Measurements from ENCODE around the gene TMIGD1. TPM values are rescaled to one million over a fixed set of nuclear protein-coding genes. Genes with fewer than 3 reads are reported as not detected.
"Not testable (repeated sequence)": the region's sequence is repeated elsewhere in the genome, so short reads cannot be mapped to it uniquely, and the experiment has no call there.

Gene TMIGD1
- total and polyA plus RNA-seq, 2 donors = not detected

DNA sequence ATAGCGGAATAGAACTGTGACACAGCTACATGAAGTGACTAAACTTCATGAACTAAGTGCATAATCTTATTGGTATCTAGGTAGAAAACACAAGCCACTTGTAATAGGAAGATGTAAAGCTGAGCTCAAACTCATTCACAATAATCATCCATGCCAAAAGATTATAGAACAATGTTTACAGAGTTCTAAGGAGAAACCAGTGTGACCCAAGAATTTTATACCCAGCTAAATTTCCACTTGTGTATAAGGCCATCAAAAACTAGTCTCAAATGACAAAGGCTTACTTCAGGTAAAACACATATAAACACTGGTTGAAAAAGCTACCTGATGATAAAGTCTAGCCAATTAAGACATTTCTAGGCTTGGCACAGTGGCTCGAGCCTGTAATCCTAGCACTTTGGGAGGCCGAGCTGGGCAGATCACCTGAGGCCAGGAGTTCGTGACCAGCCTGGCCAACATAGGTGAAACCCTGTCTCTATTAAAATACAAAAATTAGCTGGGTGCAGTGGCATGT lies 28.0 kb upstream of the TMIGD1 start:
- H3K9me3 ChIP-seq (ENCODE audit: control insufficient read depth in 2 of 2, insufficient read depth in 1 of 2, low read length in 1 of 2) = peaks cover 0 to 15% of the 10 kb centered on the region in 2 donors
- WGBS = 98% methylated on average over 4 of the region's 4 CpGs
- no peak overlapping the region for H3K4me3 ChIP-seq (ENCODE audit: low read length in 2 of 2)
- H3K27ac ChIP-seq (ENCODE audit: low read depth in 1 of 2, low read length in 1 of 2) = no peak overlapping the region
- H3K36me3 ChIP-seq (ENCODE audit: control insufficient read depth in 2 of 2, insufficient read depth in 2 of 2, low read length in 1 of 2) = no peaks in the 10 kb centered on the region
- H3K27me3 ChIP-seq (ENCODE audit: control insufficient read depth in 2 of 2, insufficient read depth in 1 of 2, low read length in 1 of 2) = no peaks in the 10 kb centered on the region
- peaks cover 0 to 9% of the 10 kb centered on the region in 2 donors for H3K4me1 ChIP-seq (ENCODE audit: control insufficient read depth in 2 of 2, insufficient read depth in 2 of 2, low read length in 2 of 2)
- DNase-seq (ENCODE audit: low read depth in 6 of 9, low spot score in 9 of 9) = no peak

DNA sequence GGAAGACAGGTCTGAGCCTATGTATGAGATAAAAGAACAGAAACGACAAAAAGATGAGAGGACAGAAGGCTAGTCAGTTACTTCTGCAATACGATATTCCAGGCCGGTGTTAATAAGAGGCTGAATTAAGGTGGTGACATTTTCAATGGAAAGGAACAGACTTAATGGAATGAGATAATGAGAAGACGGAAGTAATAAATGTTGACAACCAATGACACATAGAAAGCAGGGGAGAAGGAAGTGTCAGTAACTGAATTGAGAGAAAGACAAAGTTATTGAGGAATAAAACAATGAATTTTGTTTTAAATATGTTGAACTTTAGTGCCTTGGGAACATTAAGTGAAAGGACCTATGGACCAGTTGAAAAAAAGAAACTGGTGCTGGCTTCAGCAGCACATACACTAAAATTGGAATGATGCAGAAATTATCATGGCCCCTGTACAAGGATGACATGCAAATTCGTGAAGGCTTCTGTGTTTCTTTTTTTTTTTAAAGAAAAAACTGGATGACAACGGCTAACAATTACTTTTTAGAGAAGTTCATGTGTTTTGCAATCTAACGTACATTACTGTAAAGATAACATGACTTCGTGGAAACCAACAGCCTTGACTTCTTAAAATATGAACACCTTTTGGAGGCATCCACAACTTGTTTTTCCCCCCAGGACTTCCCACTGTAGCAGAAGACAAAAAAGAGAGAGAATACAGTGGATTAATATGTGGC lies 26.4 kb upstream of the TMIGD1 start:
- no peaks in the 10 kb centered on the region for H3K36me3 ChIP-seq (ENCODE audit: control insufficient read depth in 2 of 2, insufficient read depth in 2 of 2, low read length in 1 of 2)
- H3K9me3 ChIP-seq (ENCODE audit: control insufficient read depth in 2 of 2, insufficient read depth in 1 of 2, low read length in 1 of 2) = peaks cover 0 to 15% of the 10 kb centered on the region in 2 donors
- no peak for DNase-seq (ENCODE audit: low read depth in 6 of 9, low spot score in 9 of 9)
- WGBS = 83% methylated on average over 8 of the region's 8 CpGs
- peaks cover 0 to 9% of the 10 kb centered on the region in 2 donors for H3K4me1 ChIP-seq (ENCODE audit: control insufficient read depth in 2 of 2, insufficient read depth in 2 of 2, low read length in 2 of 2)
- H3K27me3 ChIP-seq (ENCODE audit: control insufficient read depth in 2 of 2, insufficient read depth in 1 of 2, low read length in 1 of 2) = no peaks in the 10 kb centered on the region
- no peak overlapping the region for H3K27ac ChIP-seq (ENCODE audit: low read depth in 1 of 2, low read length in 1 of 2)
- no peak overlapping the region for H3K4me3 ChIP-seq (ENCODE audit: low read length in 2 of 2)

DNA sequence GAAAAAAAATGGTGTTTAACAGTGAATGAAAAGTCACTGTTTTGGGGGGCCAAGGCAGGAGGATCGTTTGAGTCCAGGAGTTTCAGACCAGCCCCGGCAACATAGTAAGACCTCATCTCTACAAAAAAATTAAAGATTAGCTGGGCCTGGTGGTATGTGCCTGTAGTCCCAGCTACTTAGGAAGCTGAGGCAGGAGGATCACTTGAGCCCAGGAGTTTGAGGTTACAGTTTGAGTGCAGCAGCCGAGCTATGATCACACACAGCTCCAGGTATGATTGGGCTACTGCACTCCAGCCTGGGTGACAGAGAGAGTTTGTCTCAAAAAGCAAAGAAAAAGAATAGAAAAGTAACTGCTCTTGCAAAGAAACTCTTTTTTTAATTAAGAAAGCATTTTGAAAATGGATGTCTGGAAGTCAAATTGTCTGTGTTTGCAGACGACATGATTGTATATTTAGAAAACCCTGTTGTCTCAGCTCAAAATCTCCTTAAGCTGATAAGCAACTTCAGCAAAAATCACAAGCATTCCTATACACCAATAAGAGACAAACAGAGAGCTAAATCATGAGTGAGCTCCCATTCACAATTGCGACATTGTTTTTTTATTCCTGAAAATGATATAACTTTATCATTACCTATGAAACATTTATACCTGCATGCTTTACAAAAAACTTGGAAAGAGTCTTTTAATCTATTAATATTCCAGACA lies 24.4 kb upstream of the TMIGD1 start:
- 95% methylated on average over 5 of the region's 5 CpGs for WGBS
- Histone ChIP-seq H3K9me3 (ENCODE audit: control insufficient read depth in 2 of 2, insufficient read depth in 1 of 2, low read length in 1 of 2) (peaks cover 0 to 15% of the 10 kb centered on the region in 2 donors), H3K36me3 (ENCODE audit: control insufficient read depth in 2 of 2, insufficient read depth in 2 of 2, low read length in 1 of 2) (no peaks in the 10 kb centered on the region), H3K4me1 (ENCODE audit: control insufficient read depth in 2 of 2, insufficient read depth in 2 of 2, low read length in 2 of 2) (peaks cover 0 to 2% of the 10 kb centered on the region in 2 donors), H3K27me3 (ENCODE audit: control insufficient read depth in 2 of 2, insufficient read depth in 1 of 2, low read length in 1 of 2) (no peaks in the 10 kb centered on the region), H3K4me3 (ENCODE audit: low read length in 2 of 2) (no peak overlapping the region), H3K27ac (ENCODE audit: low read depth in 1 of 2, low read length in 1 of 2) (no peak overlapping the region)
- DNase-seq (ENCODE audit: low read depth in 6 of 9, low spot score in 9 of 9) = no peak

DNA sequence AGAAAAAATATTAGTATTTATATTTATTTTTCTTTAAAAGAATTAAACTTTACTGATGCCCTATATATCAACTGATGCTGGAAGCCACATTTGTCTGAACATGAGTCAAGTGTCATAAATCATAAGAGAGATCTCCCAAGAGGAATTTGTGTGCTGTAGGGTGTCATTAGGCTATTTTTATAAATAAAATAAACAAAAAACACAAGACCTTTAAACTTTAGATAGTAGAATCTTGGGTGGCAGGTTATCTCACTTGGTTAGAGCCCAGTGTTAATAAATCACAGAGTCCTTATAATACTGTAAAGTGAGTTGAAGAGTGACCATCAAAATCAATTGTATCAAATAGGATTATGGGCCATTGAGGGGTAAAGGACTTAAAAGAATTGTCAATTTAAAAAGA lies 23.6 kb upstream of the TMIGD1 start:
- no peak for DNase-seq (ENCODE audit: low read depth in 6 of 9, low spot score in 9 of 9)
- Histone ChIP-seq H3K36me3 (ENCODE audit: control insufficient read depth in 2 of 2, insufficient read depth in 2 of 2, low read length in 1 of 2) (no peaks in the 10 kb centered on the region), H3K4me3 (ENCODE audit: low read length in 2 of 2) (no peak overlapping the region), H3K4me1 (ENCODE audit: control insufficient read depth in 2 of 2, insufficient read depth in 2 of 2, low read length in 2 of 2) (no peaks in the 10 kb centered on the region), H3K9me3 (ENCODE audit: control insufficient read depth in 2 of 2, insufficient read depth in 1 of 2, low read length in 1 of 2) (peaks cover 0 to 12% of the 10 kb centered on the region in 2 donors), H3K27me3 (ENCODE audit: control insufficient read depth in 2 of 2, insufficient read depth in 1 of 2, low read length in 1 of 2) (no peaks in the 10 kb centered on the region), H3K27ac (ENCODE audit: low read depth in 1 of 2, low read length in 1 of 2) (no peak overlapping the region)

DNA sequence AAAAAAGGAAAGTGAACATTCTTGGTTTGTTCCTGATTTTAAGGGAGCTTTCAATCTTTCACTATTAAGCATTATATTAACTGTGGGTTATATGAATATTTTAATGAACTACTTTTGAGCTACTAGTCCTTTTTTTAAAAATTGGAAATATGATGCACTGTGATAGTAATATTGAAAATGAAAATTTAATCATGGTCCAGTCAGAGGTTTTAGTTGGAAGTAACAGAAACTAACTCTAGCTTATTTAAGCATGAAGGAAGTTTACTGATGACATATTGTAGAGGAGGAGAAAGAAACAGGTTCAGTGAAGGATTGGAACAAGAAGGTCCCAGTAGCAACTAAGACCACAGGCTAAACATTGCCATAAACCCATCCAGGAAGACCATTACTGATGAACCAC lies 20.8 kb upstream of the TMIGD1 start:
- DNase-seq (ENCODE audit: low read depth in 6 of 9, low spot score in 9 of 9) = no peak
- Histone ChIP-seq H3K9me3 (ENCODE audit: control insufficient read depth in 2 of 2, insufficient read depth in 1 of 2, low read length in 1 of 2) (peaks cover 0 to 3% of the 10 kb centered on the region in 2 donors), H3K27me3 (ENCODE audit: control insufficient read depth in 2 of 2, insufficient read depth in 1 of 2, low read length in 1 of 2) (no peaks in the 10 kb centered on the region), H3K36me3 (ENCODE audit: control insufficient read depth in 2 of 2, insufficient read depth in 2 of 2, low read length in 1 of 2) (no peaks in the 10 kb centered on the region), H3K27ac (ENCODE audit: low read depth in 1 of 2, low read length in 1 of 2) (no peak overlapping the region), H3K4me3 (ENCODE audit: low read length in 2 of 2) (no peak overlapping the region), H3K4me1 (ENCODE audit: control insufficient read depth in 2 of 2, insufficient read depth in 2 of 2, low read length in 2 of 2) (no peaks in the 10 kb centered on the region)

DNA sequence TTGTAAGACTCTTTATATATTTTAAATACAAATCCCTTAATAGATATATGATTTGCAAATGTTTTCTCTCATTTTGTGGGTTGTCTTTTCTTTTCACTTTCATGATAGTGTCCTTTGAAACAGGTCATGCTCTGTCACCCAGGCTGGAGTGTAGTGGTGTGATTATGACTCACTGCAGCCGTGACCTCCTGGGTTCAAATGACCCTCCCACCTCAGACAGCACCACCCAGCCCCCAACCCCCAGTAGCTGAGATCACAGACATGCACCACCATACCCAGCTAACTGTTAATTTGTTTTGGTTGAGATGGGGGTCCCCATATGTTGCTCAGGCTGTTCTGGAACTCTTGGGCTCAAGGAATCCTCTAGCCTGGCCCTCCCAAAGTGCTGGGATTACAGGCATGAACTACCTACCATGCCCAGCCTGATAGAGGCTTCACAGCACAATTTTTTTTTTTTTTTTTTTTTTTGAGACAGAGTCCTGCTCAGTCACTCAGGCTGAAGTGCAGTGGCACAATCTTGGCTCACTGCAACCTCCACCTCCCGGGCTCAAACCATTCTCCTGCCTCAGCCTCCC lies 18.5 kb upstream of the TMIGD1 start:
- Histone ChIP-seq H3K27ac (ENCODE audit: low read depth in 1 of 2, low read length in 1 of 2) (no peak overlapping the region), H3K4me3 (ENCODE audit: low read length in 2 of 2) (no peak overlapping the region), H3K9me3 (ENCODE audit: control insufficient read depth in 2 of 2, insufficient read depth in 1 of 2, low read length in 1 of 2) (peaks cover 0 to 3% of the 10 kb centered on the region in 2 donors), H3K4me1 (ENCODE audit: control insufficient read depth in 2 of 2, insufficient read depth in 2 of 2, low read length in 2 of 2) (no peaks in the 10 kb centered on the region), H3K36me3 (ENCODE audit: control insufficient read depth in 2 of 2, insufficient read depth in 2 of 2, low read length in 1 of 2) (no peaks in the 10 kb centered on the region), H3K27me3 (ENCODE audit: control insufficient read depth in 2 of 2, insufficient read depth in 1 of 2, low read length in 1 of 2) (no peaks in the 10 kb centered on the region)
- DNase-seq (ENCODE audit: low read depth in 6 of 9, low spot score in 9 of 9) = no peak
- WGBS = 96% methylated on average over 2 of the region's 2 CpGs

DNA sequence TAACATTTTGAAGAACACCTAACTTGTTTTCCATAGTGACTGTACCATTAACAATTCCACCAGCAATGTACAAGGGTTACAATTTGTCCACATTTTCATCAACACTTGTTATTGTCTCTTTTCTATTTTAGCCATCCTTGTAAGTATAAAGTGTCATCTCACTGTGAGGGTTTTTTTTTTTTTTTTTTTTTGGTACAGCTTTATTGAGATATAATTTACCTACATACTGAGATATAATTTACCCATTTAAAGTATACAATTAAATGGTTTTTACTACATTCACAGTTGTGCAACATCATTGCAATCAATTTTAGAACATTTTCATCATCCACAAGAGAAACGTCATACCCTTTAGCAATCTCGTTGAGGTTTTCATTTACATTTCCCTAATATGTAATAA lies 17.9 kb upstream of the TMIGD1 start:
- H3K4me3 ChIP-seq (ENCODE audit: low read length in 2 of 2) = no peak overlapping the region
- no peak overlapping the region for H3K27ac ChIP-seq (ENCODE audit: low read depth in 1 of 2, low read length in 1 of 2)

DNA sequence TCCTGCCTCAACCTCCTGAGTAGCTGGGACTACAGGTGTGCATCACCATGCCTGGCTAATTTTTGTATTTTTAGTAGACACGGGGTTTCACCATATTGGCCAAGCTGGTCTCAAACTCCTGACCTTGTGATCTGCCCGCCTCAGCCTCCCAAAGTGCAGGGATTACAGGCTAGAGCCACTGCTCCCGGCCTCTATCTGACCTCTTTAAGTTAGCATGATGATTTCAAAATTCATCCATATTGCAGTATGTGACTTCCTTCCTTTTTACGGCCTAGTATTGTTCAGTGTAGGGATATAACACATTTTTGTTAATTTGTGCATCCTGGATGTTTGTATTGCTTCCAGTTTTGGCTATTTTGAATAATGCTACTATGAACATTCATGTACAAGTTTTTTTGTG lies 17.4 kb upstream of the TMIGD1 start:
- not testable (repeated sequence) for H3K9me3 ChIP-seq (ENCODE audit: control insufficient read depth in 2 of 2, insufficient read depth in 1 of 2, low read length in 1 of 2); H3K4me3 ChIP-seq (ENCODE audit: low read length in 2 of 2); H3K36me3 ChIP-seq (ENCODE audit: control insufficient read depth in 2 of 2, insufficient read depth in 2 of 2, low read length in 1 of 2); H3K27me3 ChIP-seq (ENCODE audit: control insufficient read depth in 2 of 2, insufficient read depth in 1 of 2, low read length in 1 of 2); H3K4me1 ChIP-seq (ENCODE audit: control insufficient read depth in 2 of 2, insufficient read depth in 2 of 2, low read length in 2 of 2); DNase-seq (ENCODE audit: low read depth in 6 of 9, low spot score in 9 of 9); H3K27ac ChIP-seq (ENCODE audit: low read depth in 1 of 2, low read length in 1 of 2)
- WGBS = 96% methylated on average over 4 of the region's 4 CpGs

More for the DNA sequence above, 17.9 kb upstream of the TMIGD1 start:
- WGBS = 99% methylated on average over 2 of the region's 2 CpGs
- H3K9me3 ChIP-seq (ENCODE audit: control insufficient read depth in 2 of 2, insufficient read depth in 1 of 2, low read length in 1 of 2) = peaks cover 0 to 3% of the 10 kb centered on the region in 2 donors
- H3K27me3 ChIP-seq (ENCODE audit: control insufficient read depth in 2 of 2, insufficient read depth in 1 of 2, low read length in 1 of 2) = no peaks in the 10 kb centered on the region
- DNase-seq (ENCODE audit: low read depth in 6 of 9, low spot score in 9 of 9) = no peak
- no peaks in the 10 kb centered on the region for H3K4me1 ChIP-seq (ENCODE audit: control insufficient read depth in 2 of 2, insufficient read depth in 2 of 2, low read length in 2 of 2)
- no peaks in the 10 kb centered on the region for H3K36me3 ChIP-seq (ENCODE audit: control insufficient read depth in 2 of 2, insufficient read depth in 2 of 2, low read length in 1 of 2)

DNA sequence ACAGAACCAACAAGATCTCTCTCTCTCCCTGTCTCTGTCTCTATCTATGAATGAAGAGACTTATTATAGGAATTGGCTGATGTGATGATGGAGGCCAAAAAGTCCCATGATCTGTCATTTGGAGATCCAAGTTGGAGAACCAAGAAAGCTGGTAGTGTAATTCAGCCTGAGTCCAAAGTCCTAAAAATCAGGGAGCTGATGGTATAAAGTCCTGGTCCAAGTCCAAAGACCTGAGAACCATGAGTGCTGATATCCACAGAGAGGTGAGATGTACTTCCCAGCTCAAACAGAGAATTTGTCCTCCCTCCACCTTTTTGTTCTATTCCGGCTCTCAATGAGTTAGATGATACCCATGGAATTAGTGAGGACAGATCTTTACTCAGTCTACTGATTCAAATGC lies 15.4 kb upstream of the TMIGD1 start:
- Histone ChIP-seq H3K36me3 (ENCODE audit: control insufficient read depth in 2 of 2, insufficient read depth in 2 of 2, low read length in 1 of 2) (no peaks in the 10 kb centered on the region), H3K27me3 (ENCODE audit: control insufficient read depth in 2 of 2, insufficient read depth in 1 of 2, low read length in 1 of 2) (no peaks in the 10 kb centered on the region), H3K4me1 (ENCODE audit: control insufficient read depth in 2 of 2, insufficient read depth in 2 of 2, low read length in 2 of 2) (no peaks in the 10 kb centered on the region), H3K4me3 (ENCODE audit: low read length in 2 of 2) (no peak overlapping the region), H3K27ac (ENCODE audit: low read depth in 1 of 2, low read length in 1 of 2) (no peak overlapping the region), H3K9me3 (ENCODE audit: control insufficient read depth in 2 of 2, insufficient read depth in 1 of 2, low read length in 1 of 2) (peaks cover 0 to 3% of the 10 kb centered on the region in 2 donors)
- WGBS = 100% methylated on average over 1 of the region's 1 CpG
- no peak for DNase-seq (ENCODE audit: low read depth in 6 of 9, low spot score in 9 of 9)

All from thymus (tissue), 11 donors.